MCF 10A (cell line): ENCODE data around the gene CTNNA2. TPM values are rescaled to one million over a fixed set of nuclear protein-coding genes. Genes with fewer than 3 reads are reported as not detected.

Source experiments
- BruUV-seq: library from RNA; stranded (reverse); fragments of 400-500 nt; replicated peaks from 2 replicates; lab custom pipeline; 2021; lab: Mats Ljungman, UMichigan
- CTCF ChIA-PET: fragments of 300-600 bp; sonication (Branson Sonifier 250); formaldehyde crosslinking; extraction: SDS; loops from one replicate; lab custom pipeline; 2021; ENCODE audit warnings: antibody characterized with exemption, inconsistent platforms; lab: Yijun Ruan, JAX
- POLR2A ChIA-PET: fragments of 300-600, 350-650 bp; sonication (Branson Sonifier 250); formaldehyde crosslinking; extraction: SDS; loops from one replicate; lab custom pipeline; 2020; ENCODE audit warnings: antibody characterized with exemption, inconsistent platforms; lab: Yijun Ruan, JAX
- DNase-seq: peaks from one replicate; pipeline ENCODE4 v3.0.0-alpha.2; 2018; ENCODE audit not compliant: unreplicated experiment
- H3K27ac Mint-ChIP-seq: one replicate; pipeline ENCODE4 v1.8.0; 2022; ENCODE audit warnings: mild to moderate bottlenecking, low read depth, mixed read lengths; ENCODE audit not compliant: unreplicated experiment
- H3K27me3 Mint-ChIP-seq: one replicate; pipeline ENCODE4 v1.8.0; 2022; ENCODE audit warnings: mixed read lengths; ENCODE audit not compliant: insufficient read depth, unreplicated experiment
- H3K36me3 Mint-ChIP-seq: one replicate; pipeline ENCODE4 v1.8.0; 2022; ENCODE audit warnings: mild to moderate bottlenecking, moderate library complexity, mixed read lengths; ENCODE audit not compliant: insufficient read depth, unreplicated experiment
- H3K4me1 Mint-ChIP-seq: one replicate; pipeline ENCODE4 v1.8.0; 2022; ENCODE audit warnings: mixed read lengths; ENCODE audit not compliant: insufficient read depth, unreplicated experiment
- H3K4me3 Mint-ChIP-seq: one replicate; pipeline ENCODE4 v1.8.0; 2022; ENCODE audit warnings: mild to moderate bottlenecking, moderate library complexity, mixed read lengths; ENCODE audit not compliant: unreplicated experiment
- H3K9me3 Mint-ChIP-seq: one replicate; pipeline ENCODE4 v1.8.0; 2022; ENCODE audit warnings: mixed read lengths; ENCODE audit not compliant: unreplicated experiment
- intact Hi-C: fragments of 100-400 bp; cut with micrococcal nuclease; formaldehyde crosslinking; loops from 2 replicates; pipeline ENCODE4 v1.14.1; 2022
- total RNA-seq: library from RNA; stranded (reverse); gene quantifications from 2 replicates; pipeline ENCODE4 v1.2.3, GENCODE V29; 2022
- TF ChIP-seq, protein P1 (sequence below): fragments of 200-600 bp; IDR thresholded peaks from one replicate; pipeline ENCODE4 v1.8.0; 2022; ENCODE audit warnings: antibody characterized with exemption, mild to moderate bottlenecking; ENCODE audit not compliant: unreplicated experiment

Gene CTNNA2
- total RNA-seq, 1 experiment from 2014 or later = not detected

DNA sequence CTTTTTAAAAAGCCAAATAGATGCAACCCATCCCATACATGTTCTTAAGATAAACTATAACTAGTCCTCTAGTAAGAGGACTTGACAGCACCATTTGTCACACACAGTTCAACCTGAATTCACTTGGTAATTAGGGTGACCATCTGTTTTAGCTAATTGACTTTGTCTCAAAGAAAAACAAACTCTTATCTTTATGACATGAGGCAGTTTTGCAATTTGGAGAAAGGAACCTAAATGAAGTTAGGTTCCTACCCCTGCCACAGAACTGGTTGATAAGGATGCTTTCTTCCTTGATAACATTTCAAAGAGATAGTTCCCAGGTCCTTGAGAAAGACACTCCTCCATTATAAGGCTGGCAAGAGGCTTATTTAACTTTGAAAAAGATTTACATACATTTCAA is 849.1 kb downstream of the CTNNA2 start:
- TF ChIP-seq, protein P1, sequence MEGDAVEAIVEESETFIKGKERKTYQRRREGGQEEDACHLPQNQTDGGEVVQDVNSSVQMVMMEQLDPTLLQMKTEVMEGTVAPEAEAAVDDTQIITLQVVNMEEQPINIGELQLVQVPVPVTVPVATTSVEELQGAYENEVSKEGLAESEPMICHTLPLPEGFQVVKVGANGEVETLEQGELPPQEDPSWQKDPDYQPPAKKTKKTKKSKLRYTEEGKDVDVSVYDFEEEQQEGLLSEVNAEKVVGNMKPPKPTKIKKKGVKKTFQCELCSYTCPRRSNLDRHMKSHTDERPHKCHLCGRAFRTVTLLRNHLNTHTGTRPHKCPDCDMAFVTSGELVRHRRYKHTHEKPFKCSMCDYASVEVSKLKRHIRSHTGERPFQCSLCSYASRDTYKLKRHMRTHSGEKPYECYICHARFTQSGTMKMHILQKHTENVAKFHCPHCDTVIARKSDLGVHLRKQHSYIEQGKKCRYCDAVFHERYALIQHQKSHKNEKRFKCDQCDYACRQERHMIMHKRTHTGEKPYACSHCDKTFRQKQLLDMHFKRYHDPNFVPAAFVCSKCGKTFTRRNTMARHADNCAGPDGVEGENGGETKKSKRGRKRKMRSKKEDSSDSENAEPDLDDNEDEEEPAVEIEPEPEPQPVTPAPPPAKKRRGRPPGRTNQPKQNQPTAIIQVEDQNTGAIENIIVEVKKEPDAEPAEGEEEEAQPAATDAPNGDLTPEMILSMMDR = no peak
- Mint-ChIP-seq H3K4me3 (no peak overlapping the region), H3K4me1 (no peaks in the 10 kb centered on the region), H3K36me3 (no peaks in the 10 kb centered on the region), H3K9me3 (no peaks in the 10 kb centered on the region), H3K27ac (no peak overlapping the region), H3K27me3 (no peaks in the 10 kb centered on the region)
- intact Hi-C loops = no loop called here
- CTCF ChIA-PET = no interaction called here
- BruUV-seq = no TSS peak
- no peak for DNase-seq
- POLR2A ChIA-PET = no interaction called here

DNA sequence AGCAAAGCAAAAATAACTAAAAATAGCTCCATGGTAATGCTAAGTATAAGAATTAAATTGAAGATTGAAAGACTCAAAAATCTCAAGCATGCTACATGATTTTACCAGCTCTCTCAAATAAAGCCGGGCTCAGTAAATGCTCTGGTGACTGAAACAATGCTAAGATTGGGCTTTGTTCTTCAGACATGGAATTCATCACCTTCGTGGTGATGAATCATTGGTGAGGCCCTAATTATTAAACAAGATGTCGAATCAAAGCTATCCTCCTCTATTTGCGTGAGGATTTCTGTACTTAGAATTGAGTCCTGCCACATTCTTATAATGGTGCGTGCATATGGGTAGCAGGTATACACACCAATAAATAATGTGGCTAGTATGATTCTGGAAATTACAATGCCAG is 850.5 kb downstream of the CTNNA2 start:
- intact Hi-C loops = no loop called here
- H3K27ac Mint-ChIP-seq = no peak overlapping the region
- no peaks in the 10 kb centered on the region for H3K27me3 Mint-ChIP-seq
- no peaks in the 10 kb centered on the region for H3K4me1 Mint-ChIP-seq
- no peaks in the 10 kb centered on the region for H3K36me3 Mint-ChIP-seq
- TF ChIP-seq, protein P1 = no peak
- POLR2A ChIA-PET = no interaction called here
- CTCF ChIA-PET = no interaction called here
- H3K4me3 Mint-ChIP-seq = no peak overlapping the region
- no peaks in the 10 kb centered on the region for H3K9me3 Mint-ChIP-seq
- BruUV-seq = no TSS peak
- no peak for DNase-seq

DNA sequence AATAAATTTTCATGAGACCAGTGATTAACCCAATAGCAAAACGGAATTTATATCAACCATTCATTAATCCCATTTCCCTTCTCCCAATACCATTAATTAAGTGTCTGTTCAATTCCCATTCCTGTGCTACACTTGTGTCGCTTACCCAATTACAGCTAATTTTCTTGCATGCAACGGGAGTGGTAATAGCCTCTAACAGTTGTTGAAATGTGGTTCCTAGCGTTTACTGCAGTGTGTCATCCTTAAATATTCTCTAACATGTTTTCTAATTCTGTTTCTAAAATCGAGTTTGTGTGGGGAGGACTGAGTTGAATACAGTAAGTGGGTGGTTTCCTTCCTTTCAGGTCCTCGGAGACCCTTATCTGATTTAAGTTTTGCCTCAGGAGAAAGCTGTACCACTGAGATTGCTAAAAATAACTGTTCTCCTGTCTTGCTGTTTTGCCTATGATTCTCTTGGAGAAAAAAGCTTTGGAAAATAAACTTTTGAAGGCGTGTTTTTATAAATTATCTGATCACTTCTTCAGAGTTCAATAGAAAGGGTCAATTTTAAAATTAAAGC is 851.0 kb downstream of the CTNNA2 start:
- no TSS peak for BruUV-seq
- no peak overlapping the region for H3K4me3 Mint-ChIP-seq
- H3K36me3 Mint-ChIP-seq = no peaks in the 10 kb centered on the region
- CTCF ChIA-PET = no interaction called here
- POLR2A ChIA-PET = no interaction called here
- no peaks in the 10 kb centered on the region for H3K4me1 Mint-ChIP-seq
- H3K9me3 Mint-ChIP-seq = no peaks in the 10 kb centered on the region
- no peak for DNase-seq
- no peaks in the 10 kb centered on the region for H3K27me3 Mint-ChIP-seq
- H3K27ac Mint-ChIP-seq = no peak overlapping the region
- intact Hi-C loops = no loop called here
- TF ChIP-seq, protein P1 = no peak

DNA sequence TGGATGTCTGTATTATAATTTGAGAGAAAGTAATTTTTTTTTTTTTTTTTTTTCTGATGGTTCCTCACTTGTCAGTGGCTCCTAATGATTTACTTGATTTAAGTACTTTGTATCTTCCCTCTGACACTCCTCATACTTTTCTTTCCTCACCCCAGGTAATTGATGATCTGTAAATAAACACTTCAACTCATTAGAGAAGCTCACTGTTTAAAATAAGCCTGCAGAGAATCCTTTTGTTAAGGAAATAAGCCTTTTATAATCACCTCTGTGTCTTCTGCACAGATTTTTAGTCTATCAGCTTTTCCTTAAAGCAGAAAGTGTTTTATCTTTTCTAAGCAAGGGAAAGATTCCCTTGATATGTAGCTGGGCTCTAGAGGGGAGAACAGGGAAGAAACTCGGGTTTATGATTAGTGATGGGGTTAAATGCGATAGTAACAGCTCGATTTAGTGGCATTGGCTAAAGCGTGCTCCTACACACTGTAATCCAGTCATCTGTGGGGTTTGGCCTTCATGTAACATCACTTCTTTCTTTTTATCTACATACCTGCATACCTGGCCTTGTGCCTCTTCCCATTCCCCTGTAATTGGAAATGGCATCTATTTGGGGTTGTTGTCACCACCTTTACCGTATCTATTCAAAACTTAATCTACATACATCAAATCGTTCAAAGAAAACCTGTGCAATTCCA is 851.8 kb downstream of the CTNNA2 start:
- Mint-ChIP-seq H3K9me3 (no peaks in the 10 kb centered on the region), H3K4me3 (no peak overlapping the region)
- CTCF ChIA-PET = interaction anchor here (1.2 kb wide), 1 partner anchor 39 kb away, joined by 4 read pairs; no protein-coding TSS in a partner anchor

More for the DNA sequence above, 851.8 kb downstream of the CTNNA2 start:
- no peak for DNase-seq
- TF ChIP-seq, protein P1 = no peak
- Mint-ChIP-seq H3K4me1 (no peaks in the 10 kb centered on the region), H3K27ac (no peak overlapping the region), H3K36me3 (no peaks in the 10 kb centered on the region), H3K27me3 (no peaks in the 10 kb centered on the region)
- POLR2A ChIA-PET = no interaction called here
- no TSS peak for BruUV-seq
- intact Hi-C loops = no loop called here
